ENCODE results near the gene INTS14. TPM values are rescaled to one million over a fixed set of nuclear protein-coding genes. Genes with fewer than 3 reads are reported as not detected.

INTS14 gene
- total and polyA plus RNA-seq, 2 of the 8 experiments (the other 6 are each of a cell fraction or from before 2014, with no cell fraction given) = 33.1 to 33.7 TPM

DNA sequence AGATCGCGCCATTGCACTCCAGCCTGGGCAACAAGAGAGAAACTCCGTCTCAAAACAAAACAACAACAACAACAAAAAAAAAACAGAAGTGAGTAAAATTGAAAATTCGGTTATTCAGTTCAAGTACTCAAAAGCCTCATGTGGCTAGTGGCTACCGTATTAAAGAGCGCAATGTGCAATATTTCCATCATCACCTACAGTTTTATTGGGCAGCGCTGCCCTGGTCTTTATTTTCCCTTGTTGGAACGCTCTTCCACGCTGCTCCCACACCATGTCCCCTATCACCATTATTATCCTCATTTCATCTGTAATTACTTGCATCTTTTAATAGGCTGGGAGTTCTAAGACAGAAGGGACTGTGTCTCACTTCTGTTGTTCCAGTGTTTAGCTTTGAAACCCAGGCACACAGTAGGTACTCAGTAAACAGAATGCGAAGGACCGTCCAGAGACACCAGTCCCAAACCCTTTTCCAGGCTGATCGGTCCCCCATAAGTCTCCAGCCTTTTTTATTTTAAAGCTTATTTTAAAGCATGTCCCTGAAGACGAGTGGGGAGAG, 81.1 kb downstream of the INTS14 start (continued):
- TF ChIP-seq, protein P1, sequence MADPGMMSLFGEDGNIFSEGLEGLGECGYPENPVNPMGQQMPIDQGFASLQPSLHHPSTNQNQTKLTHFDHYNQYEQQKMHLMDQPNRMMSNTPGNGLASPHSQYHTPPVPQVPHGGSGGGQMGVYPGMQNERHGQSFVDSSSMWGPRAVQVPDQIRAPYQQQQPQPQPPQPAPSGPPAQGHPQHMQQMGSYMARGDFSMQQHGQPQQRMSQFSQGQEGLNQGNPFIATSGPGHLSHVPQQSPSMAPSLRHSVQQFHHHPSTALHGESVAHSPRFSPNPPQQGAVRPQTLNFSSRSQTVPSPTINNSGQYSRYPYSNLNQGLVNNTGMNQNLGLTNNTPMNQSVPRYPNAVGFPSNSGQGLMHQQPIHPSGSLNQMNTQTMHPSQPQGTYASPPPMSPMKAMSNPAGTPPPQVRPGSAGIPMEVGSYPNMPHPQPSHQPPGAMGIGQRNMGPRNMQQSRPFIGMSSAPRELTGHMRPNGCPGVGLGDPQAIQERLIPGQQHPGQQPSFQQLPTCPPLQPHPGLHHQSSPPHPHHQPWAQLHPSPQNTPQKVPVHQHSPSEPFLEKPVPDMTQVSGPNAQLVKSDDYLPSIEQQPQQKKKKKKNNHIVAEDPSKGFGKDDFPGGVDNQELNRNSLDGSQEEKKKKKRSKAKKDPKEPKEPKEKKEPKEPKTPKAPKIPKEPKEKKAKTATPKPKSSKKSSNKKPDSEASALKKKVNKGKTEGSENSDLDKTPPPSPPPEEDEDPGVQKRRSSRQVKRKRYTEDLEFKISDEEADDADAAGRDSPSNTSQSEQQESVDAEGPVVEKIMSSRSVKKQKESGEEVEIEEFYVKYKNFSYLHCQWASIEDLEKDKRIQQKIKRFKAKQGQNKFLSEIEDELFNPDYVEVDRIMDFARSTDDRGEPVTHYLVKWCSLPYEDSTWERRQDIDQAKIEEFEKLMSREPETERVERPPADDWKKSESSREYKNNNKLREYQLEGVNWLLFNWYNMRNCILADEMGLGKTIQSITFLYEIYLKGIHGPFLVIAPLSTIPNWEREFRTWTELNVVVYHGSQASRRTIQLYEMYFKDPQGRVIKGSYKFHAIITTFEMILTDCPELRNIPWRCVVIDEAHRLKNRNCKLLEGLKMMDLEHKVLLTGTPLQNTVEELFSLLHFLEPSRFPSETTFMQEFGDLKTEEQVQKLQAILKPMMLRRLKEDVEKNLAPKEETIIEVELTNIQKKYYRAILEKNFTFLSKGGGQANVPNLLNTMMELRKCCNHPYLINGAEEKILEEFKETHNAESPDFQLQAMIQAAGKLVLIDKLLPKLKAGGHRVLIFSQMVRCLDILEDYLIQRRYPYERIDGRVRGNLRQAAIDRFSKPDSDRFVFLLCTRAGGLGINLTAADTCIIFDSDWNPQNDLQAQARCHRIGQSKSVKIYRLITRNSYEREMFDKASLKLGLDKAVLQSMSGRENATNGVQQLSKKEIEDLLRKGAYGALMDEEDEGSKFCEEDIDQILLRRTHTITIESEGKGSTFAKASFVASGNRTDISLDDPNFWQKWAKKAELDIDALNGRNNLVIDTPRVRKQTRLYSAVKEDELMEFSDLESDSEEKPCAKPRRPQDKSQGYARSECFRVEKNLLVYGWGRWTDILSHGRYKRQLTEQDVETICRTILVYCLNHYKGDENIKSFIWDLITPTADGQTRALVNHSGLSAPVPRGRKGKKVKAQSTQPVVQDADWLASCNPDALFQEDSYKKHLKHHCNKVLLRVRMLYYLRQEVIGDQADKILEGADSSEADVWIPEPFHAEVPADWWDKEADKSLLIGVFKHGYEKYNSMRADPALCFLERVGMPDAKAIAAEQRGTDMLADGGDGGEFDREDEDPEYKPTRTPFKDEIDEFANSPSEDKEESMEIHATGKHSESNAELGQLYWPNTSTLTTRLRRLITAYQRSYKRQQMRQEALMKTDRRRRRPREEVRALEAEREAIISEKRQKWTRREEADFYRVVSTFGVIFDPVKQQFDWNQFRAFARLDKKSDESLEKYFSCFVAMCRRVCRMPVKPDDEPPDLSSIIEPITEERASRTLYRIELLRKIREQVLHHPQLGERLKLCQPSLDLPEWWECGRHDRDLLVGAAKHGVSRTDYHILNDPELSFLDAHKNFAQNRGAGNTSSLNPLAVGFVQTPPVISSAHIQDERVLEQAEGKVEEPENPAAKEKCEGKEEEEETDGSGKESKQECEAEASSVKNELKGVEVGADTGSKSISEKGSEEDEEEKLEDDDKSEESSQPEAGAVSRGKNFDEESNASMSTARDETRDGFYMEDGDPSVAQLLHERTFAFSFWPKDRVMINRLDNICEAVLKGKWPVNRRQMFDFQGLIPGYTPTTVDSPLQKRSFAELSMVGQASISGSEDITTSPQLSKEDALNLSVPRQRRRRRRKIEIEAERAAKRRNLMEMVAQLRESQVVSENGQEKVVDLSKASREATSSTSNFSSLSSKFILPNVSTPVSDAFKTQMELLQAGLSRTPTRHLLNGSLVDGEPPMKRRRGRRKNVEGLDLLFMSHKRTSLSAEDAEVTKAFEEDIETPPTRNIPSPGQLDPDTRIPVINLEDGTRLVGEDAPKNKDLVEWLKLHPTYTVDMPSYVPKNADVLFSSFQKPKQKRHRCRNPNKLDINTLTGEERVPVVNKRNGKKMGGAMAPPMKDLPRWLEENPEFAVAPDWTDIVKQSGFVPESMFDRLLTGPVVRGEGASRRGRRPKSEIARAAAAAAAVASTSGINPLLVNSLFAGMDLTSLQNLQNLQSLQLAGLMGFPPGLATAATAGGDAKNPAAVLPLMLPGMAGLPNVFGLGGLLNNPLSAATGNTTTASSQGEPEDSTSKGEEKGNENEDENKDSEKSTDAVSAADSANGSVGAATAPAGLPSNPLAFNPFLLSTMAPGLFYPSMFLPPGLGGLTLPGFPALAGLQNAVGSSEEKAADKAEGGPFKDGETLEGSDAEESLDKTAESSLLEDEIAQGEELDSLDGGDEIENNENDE (IDR thresholded peaks at IDR 0.05; ENCODE audit: insufficient replicate concordance, low read length) = no peak
- no peak for TF ChIP-seq CBX8 (IDR thresholded peaks at IDR 0.05; ENCODE audit: borderline replicate concordance, low read depth, low read length)
- TF ChIP-seq PHF8 (conservative IDR thresholded peaks at IDR 0.05; ENCODE audit: low read depth, low read length) = no peak
- TF ChIP-seq RXRA (IDR thresholded peaks at IDR 0.05; ENCODE audit: insufficient read depth, low read depth, low read length) = no peak
- TF ChIP-seq CHD1 (IDR thresholded peaks at IDR 0.05; ENCODE audit: low read depth, low read length) = no peak
- no peak for TF ChIP-seq POLR2A (IDR thresholded peaks at IDR 0.05; ENCODE audit: control extremely low read depth in 1 of 2, low read depth in 2 of 2, low read length in 2 of 2)
- TF ChIP-seq GTF2F1 (IDR thresholded peaks at IDR 0.05; ENCODE audit: borderline replicate concordance, low read depth, low read length) = no peak
- TF ChIP-seq TBP (IDR thresholded peaks at IDR 0.05; ENCODE audit: low read depth, low read length) = no peak
